HG03439 (cell line): ENCODE measurements around the gene C16orf87.
"Not testable (repeated sequence)": the region's sequence is repeated elsewhere in the genome, so short reads cannot be mapped to it uniquely, and the experiment has no call there.

ENCODE experiments used
- ATAC-seq: cut with Tn5 transposase; IDR thresholded peaks from one replicate; pipeline ENCODE4 v1.9.1; 2021; ENCODE audit warnings: mild to moderate bottlenecking, moderate library complexity; ENCODE audit not compliant: unreplicated experiment

Gene C16orf87

GRCh38 chr16:46800494-46800893 lies 30.5 kb downstream of the C16orf87 start:
- no peak for ATAC-seq

GRCh38 chr16:46797501-46797900 lies 33.5 kb downstream of the C16orf87 start:
- ATAC-seq = no peak

DNA sequence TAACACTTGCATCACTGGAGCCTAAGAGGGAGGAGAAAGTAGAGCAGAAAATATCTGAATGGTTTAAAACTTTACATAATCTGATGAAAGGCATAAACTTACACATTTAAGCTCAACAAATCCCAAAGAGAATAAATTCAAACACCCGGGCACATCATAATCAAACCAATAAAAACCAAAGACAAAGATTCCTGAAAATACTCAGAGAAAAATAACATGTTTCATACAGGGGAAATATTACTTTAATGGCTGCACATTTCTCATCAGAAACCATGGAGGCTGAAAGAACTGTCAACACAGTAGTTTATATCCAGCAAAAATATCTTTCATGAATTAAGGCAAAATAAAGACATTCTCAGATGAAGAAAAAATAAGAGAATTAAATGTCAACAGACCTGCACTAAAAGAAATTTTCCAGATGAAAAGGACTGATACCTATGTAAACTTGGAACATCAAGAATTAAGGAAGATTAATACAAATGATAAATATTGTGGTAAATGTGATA lies 34.2 kb downstream of the C16orf87 start:
- ATAC-seq = no peak

- no peak for ATAC-seq
Measured at GRCh38 chr16:46793841-46794240, 37.1 kb downstream of the C16orf87 start.

- ATAC-seq = no peak
Measured at GRCh38 chr16:46790599-46791270, 40.2 kb downstream of the C16orf87 start.

DNA sequence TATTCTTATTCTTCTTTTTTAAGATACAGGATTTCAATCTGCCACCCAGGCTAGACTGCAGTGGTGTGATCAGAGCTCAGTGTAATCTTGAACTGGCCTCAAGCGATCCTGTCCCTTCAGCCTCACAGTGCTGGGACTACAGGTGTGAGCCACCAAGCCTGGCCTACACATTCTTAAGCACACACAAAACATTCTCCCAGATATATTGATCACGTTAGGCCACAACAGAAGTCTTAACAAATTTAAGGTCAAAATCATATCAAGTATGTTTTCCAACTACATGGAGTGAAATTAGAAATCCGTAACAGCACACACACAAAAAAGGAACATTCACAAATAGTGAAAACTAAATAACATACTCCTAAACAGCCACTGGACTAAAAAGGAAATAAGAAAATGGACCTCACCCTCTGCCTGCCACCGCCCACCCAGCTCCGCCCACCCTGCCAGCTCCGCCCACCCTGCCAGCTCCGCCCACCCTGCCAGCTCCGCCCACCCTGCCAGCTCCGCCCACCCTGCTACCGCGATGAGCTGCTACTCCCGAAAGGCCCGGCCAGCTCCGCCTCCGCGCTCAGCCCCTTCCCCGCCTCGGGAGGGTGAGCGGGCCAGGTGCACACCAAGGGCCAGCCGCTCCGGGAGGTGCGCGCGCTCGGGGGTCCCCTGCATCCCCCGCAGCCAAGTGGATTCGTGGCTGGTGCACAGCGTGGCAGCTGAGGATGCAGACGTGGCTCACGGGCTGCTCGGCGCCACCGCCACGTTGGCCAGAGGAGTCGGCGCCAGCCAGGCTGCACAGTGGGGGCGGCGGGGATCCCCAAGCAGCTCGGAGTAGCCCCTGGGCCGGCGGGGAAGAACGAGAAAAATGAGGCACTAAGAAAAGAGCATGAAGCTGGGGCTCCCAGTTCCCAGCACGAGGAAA lies 41.2 kb downstream of the C16orf87 start:
- peak; percentile 69 for ATAC-seq

- no peak for ATAC-seq
Measured at GRCh38 chr16:46788891-46789474, 42.0 kb downstream of the C16orf87 start.

- ATAC-seq = no peak
Measured at GRCh38 chr16:46787909-46788308, 43.1 kb downstream of the C16orf87 start.

DNA sequence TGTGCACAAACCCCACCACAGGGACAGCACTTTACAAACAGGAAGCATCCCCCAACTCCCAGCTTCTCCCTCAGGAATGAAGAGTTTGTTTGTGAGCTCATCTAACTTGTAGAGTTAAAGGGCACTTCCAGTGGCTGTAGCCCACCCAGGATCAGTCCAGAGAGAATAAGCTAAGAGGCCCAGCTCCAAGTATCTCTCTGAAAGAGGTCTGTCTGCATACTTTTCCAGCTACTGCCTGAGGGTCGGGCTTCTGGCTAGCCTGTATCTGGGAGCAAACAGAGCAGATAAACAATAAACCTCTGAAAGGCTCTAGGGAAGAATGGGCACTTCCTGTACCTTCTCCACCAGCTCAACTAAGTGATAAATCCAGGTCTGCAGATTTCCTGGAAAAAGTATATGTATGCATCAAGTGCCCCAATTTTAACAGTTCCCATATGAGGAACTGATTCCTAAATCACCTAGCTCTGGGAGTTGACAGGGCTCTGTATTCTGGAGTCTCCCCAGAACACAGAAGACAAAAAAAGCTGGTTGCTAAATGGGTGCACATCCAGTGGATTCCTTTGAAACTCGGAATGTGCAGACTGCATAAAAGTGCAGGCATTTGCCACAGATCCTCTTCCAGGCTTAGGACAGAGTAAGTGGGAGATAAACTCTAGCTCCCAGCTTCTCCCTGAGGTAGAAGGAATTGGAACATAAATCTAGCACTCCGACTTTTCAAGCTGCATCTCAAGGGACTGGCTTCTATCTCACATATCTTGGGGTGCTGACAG lies 45.7 kb downstream of the C16orf87 start:
- no peak for ATAC-seq

GRCh38 chr16:46784569-46784968 lies 46.4 kb downstream of the C16orf87 start:
- not testable (repeated sequence) for ATAC-seq

DNA sequence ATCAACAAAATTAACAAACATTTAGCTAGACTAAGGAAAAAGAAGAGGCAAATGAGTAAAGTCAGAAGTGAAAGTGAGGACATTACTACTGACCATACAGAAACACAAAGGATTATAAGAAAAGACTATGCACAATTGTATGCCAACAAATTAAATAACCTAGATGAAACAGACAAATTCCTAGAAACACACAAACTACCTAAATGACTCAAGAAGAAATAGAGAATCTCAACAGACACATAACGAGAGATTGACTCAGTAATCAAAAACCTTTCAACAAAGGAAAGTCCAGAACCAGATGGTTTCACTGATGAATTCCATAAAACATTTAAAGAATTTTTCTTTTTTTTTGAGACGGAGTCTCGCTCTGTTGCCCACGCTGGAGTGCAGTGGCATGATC lies 47.2 kb downstream of the C16orf87 start:
- no peak for ATAC-seq

DNA sequence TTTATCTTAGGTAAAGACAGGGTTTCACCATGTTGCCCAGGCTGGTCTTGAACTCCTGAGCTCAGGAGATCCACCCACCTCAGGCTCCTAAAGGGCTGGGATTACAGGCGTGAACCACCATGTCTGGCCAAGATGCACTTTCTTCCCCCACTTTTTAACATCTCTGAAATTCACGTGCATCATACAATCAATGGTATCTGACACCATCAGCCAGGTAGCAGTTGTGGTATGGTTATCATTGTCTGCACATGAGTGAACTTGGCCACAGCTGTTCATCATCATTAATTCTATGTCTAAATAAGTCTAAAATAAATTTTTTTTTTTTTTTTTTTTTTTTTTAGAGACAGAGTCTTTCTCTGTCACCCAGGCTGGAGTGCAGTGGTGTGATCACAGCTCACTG lies 48.7 kb downstream of the C16orf87 start:
- no peak for ATAC-seq

- no peak for ATAC-seq
Measured at GRCh38 chr16:46777804-46778203, 53.2 kb downstream of the C16orf87 start.

GRCh38 chr16:46775214-46775613 lies 55.8 kb downstream of the C16orf87 start:
- ATAC-seq = peak; percentile 16

- peak; percentile 67 for ATAC-seq
Measured at GRCh38 chr16:46774743-46775177, 56.2 kb downstream of the C16orf87 start.

GRCh38 chr16:46772463-46772862 lies 58.5 kb downstream of the C16orf87 start:
- no peak for ATAC-seq

GRCh38 chr16:46768809-46769208 lies 62.2 kb downstream of the C16orf87 start:
- ATAC-seq = no peak

- no peak for ATAC-seq
Measured at GRCh38 chr16:46765050-46765449, 65.9 kb downstream of the C16orf87 start.

DNA sequence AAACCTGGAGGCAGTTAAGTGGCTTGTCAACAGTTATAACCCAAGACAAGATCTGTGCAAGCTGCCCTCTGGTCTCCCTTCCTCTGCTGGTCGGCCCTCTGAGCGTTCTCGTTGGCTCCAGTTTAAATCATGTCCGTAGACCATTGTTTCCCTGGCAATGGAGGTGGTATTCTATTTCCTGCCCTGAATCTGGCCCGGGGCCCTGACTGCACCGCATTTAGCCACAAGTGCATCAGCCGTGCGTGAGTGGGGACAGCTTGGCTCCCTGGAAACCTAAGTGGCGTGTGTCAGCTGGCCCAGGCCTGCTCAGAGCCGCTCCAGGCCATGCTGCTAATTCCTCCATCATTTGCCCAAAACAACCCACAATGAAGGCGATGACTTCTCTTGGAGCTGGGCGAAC lies 67.8 kb downstream of the C16orf87 start:
- no peak for ATAC-seq

DNA sequence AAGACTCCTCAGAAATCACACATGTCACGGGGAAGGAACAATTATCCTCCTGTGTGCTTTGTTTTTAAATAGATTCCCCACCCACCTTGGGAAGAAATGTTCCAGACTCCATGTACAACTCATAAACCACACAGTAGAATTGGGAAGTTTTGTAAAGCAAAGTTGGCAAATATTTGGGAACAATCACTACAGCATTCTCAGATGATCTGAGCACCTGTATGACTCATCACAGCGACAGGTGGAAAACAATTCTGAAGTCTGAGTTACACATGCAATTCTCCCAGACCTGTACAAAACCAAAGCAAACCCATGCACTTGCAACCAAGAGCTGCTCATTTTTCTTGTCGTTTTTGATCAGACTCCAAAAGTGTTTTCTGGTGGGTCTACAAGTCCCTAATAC lies 68.4 kb downstream of the C16orf87 start:
- no peak for ATAC-seq

- ATAC-seq = no peak
Measured at GRCh38 chr16:46759309-46759708, 71.7 kb downstream of the C16orf87 start.
